ENCODE results near the gene ANKS3. TPM values are rescaled to one million over a fixed set of nuclear protein-coding genes. Genes with fewer than 3 reads are reported as not detected.
A peak's percentile ranks its signal among the peaks of the same experiment; 100 is the strongest.

ANKS3 gene
- total RNA-seq, 1 experiment from 2014 or later: 26.6 TPM

GRCh38 chr16:4713663-4714501 lies 20.2 kb downstream of the ANKS3 start:
- intact Hi-C loops (cut with micrococcal nuclease; ENCODE audit: unreplicated experiment): no loop called here
- no TSS peak for BruUV-seq (replicated peaks)
- H3K36me3 ChIP-seq (ENCODE audit: control insufficient read depth, insufficient read depth, low read length): no peaks in the 10 kb centered on the region
- in situ Hi-C loops (cut with HindIII; ENCODE audit: low pct_unique_long_range_greater_than_20kb, low sequenced_read_pairs): no loop called here
- no peaks in the 10 kb centered on the region for H3K27me3 ChIP-seq (ENCODE audit: control insufficient read depth, insufficient read depth, low read length)
- ChIA-PET CTCF (no interaction called here), POLR2A (no interaction called here)
- no peaks in the 10 kb centered on the region for H3K9me3 ChIP-seq (ENCODE audit: control insufficient read depth, insufficient read depth, low read depth, low read length)
- H3K4me1 ChIP-seq (ENCODE audit: control insufficient read depth, insufficient read depth, low read length): no peaks in the 10 kb centered on the region
- DNase-seq (ENCODE audit: low read depth, low spot score) (no peak), ATAC-seq (peak; percentile 49; the same call in 1 of the 2 replicates)
- no peak for TF ChIP-seq SIN3A (IDR thresholded peaks at IDR 0.05; ENCODE audit: borderline replicate concordance, insufficient read depth, low read depth, low read length)
- TF ChIP-seq POLR2AphosphoS5 (IDR thresholded peaks at IDR 0.05; ENCODE audit: low read depth, low read length): no peak
- TF ChIP-seq TCF7L2 (IDR thresholded peaks at IDR 0.05; ENCODE audit: low read depth, low read length): no peak
- TF ChIP-seq CTCF (IDR thresholded peaks at IDR 0.05): no peak
- no peak for TF ChIP-seq REST (IDR thresholded peaks at IDR 0.05; ENCODE audit: insufficient read depth in 1 of 2, low read depth in 2 of 2, low read length in 1 of 2)
- H3K27ac ChIP-seq (ENCODE audit: low read length): no peak overlapping the region
- no peak overlapping the region for H3K4me3 ChIP-seq (ENCODE audit: low read depth in 2 of 2, low read length in 2 of 2)

GRCh38 chr16:4709481-4709880 lies 24.6 kb downstream of the ANKS3 start:
- no TSS peak for BruUV-seq (replicated peaks)
- POLR2A ChIA-PET: no interaction called here

More at GRCh38 chr16:4709481-4709880, 24.6 kb downstream of the ANKS3 start:
- no peak overlapping the region for H3K4me3 ChIP-seq (ENCODE audit: low read depth in 2 of 2, low read length in 2 of 2)
- no peaks in the 10 kb centered on the region for H3K9me3 ChIP-seq (ENCODE audit: control insufficient read depth, insufficient read depth, low read depth, low read length)
- TF ChIP-seq SIN3A (IDR thresholded peaks at IDR 0.05; ENCODE audit: borderline replicate concordance, insufficient read depth, low read depth, low read length): no peak
- no peak for TF ChIP-seq CTCF (IDR thresholded peaks at IDR 0.05)
- TF ChIP-seq REST (IDR thresholded peaks at IDR 0.05; ENCODE audit: insufficient read depth in 1 of 2, low read depth in 2 of 2, low read length in 1 of 2): no peak
- no peak for TF ChIP-seq POLR2AphosphoS5 (IDR thresholded peaks at IDR 0.05; ENCODE audit: low read depth, low read length)
- DNase-seq (ENCODE audit: low read depth, low spot score) (no peak), ATAC-seq (no peak)
- no peaks in the 10 kb centered on the region for H3K27me3 ChIP-seq (ENCODE audit: control insufficient read depth, insufficient read depth, low read length)
- CTCF ChIA-PET: no interaction called here
- in situ Hi-C loops (cut with HindIII; ENCODE audit: low pct_unique_long_range_greater_than_20kb, low sequenced_read_pairs) (no loop called here), intact Hi-C loops (cut with micrococcal nuclease; ENCODE audit: unreplicated experiment) (no loop called here)
- no peaks in the 10 kb centered on the region for H3K4me1 ChIP-seq (ENCODE audit: control insufficient read depth, insufficient read depth, low read length)
- H3K27ac ChIP-seq (ENCODE audit: low read length): no peak overlapping the region
- H3K36me3 ChIP-seq (ENCODE audit: control insufficient read depth, insufficient read depth, low read length): no peaks in the 10 kb centered on the region; the same call in 1 of the 2 replicates

All from Panc1 (cell line).